Ovary (tissue), 3 donors: Measurements from ENCODE around the gene DAP.

Experiments
- CTCF ChIP-seq, 3 donors: fragments of 450-650 bp in 2 of 3; fragments of 200-600 bp in 1 of 3; IDR thresholded peaks; one replicate each; pipeline versions ENCODE4 v1.5.1 to v1.8.0; 2016 to 2022; ENCODE audit warnings: antibody characterized with exemption in 3 of 3, mild to moderate bottlenecking in 1 of 3
- POLR2A ChIP-seq: fragments of 450-650 bp; IDR thresholded peaks from one replicate; pipeline ENCODE4 v1.6.1; 2017; ENCODE audit warnings: antibody characterized with exemption, mild to moderate bottlenecking, moderate library complexity
- donor health status: DM: no; HTN: no; CAD: no.

GRCh38 chr5:10734832-10735523, 26.1 kb downstream of the DAP start:
- TF ChIP-seq CTCF (IDR thresholded peaks at IDR 0.05) (no peak), POLR2A (no peak)
